SK-N-MC (cell line): ENCODE measurements around the gene HEG1.
"Not testable (repeated sequence)": the region's sequence is repeated elsewhere in the genome, so short reads cannot be mapped to it uniquely, and the experiment has no call there.

ENCODE experiments used
- DNase-seq: peaks from one replicate; pipeline ENCODE4 v3.0.0-alpha.2; 2011; ENCODE audit warnings: low read depth, low spot score
- H3K27ac ChIP-seq: fragments of 200-600 bp; sonication (generic); 2 replicates; pipeline ENCODE4 v1.5.1; 2016; ENCODE audit warnings: mixed run types
- H3K36me3 ChIP-seq: fragments of 200-600 bp; sonication (generic); 2 replicates; pipeline ENCODE4 v1.6.1; 2017; ENCODE audit warnings: antibody characterized with exemption, low read length, mixed read lengths; ENCODE audit not compliant: insufficient read depth
- H3K4me3 ChIP-seq: fragments of 200-600 bp; sonication (generic); 2 replicates; pipeline ENCODE4 v1.5.1; 2016
- H3K9ac ChIP-seq: fragments of 200-600 bp; sonication (generic); 2 replicates; pipeline ENCODE4 v1.8.0; 2017; ENCODE audit warnings: mixed run types, mixed read lengths; ENCODE audit not compliant: insufficient read length
- H3K9me3 ChIP-seq: fragments of 200-600 bp; sonication (generic); 2 replicates; pipeline ENCODE4 v1.6.1; 2017; ENCODE audit warnings: low read depth, mild to moderate bottlenecking, antibody characterized with exemption, low read length, moderate library complexity, mixed read lengths
- EZH2 ChIP-seq: fragments of 200-600 bp; sonication (generic); IDR thresholded peaks from one replicate; pipeline ENCODE4 v1.6.1; 2017; ENCODE audit warnings: antibody characterized with exemption
- FOXP2 ChIP-seq: optimal IDR thresholded peaks from 2 replicates; pipeline ENCODE3; 2011; ENCODE audit warnings: mild to moderate bottlenecking, moderate library complexity; ENCODE audit not compliant: insufficient read depth; ENCODE audit errors: extremely low read length, control extremely low read depth
- POLR2AphosphoS5 ChIP-seq: IDR thresholded peaks from 2 replicates; pipeline ENCODE4 v1.6.1; 2012; ENCODE audit warnings: mild to moderate bottlenecking, low read depth, low read length, borderline replicate concordance

The HEG1 gene

GRCh38 chr3:125085166-125085565, 29.4 kb upstream of the HEG1 start:
- Histone ChIP-seq H3K27ac (no peak overlapping the region), H3K36me3 (no peaks in the 10 kb centered on the region), H3K9ac (no peak overlapping the region), H3K4me3 (no peak overlapping the region), H3K9me3 (no peaks in the 10 kb centered on the region)
- DNase-seq = no peak
- no peak for TF ChIP-seq POLR2AphosphoS5
- no peak for TF ChIP-seq EZH2
- no peak for TF ChIP-seq FOXP2

- Histone ChIP-seq H3K27ac (no peak overlapping the region), H3K9ac (no peak overlapping the region), H3K36me3 (no peaks in the 10 kb centered on the region), H3K4me3 (no peak overlapping the region), H3K9me3 (no peaks in the 10 kb centered on the region)
- DNase-seq = no peak
- TF ChIP-seq POLR2AphosphoS5 (no peak), EZH2 (no peak), FOXP2 (no peak)
These were observed 28.0 kb upstream of the HEG1 start for GRCh38 chr3:125083776-125084175.

- H3K4me3 ChIP-seq, H3K9me3 ChIP-seq, H3K27ac ChIP-seq, DNase-seq, H3K9ac ChIP-seq, H3K36me3 ChIP-seq: not testable (repeated sequence)
These were observed 26.5 kb upstream of the HEG1 start for GRCh38 chr3:125082339-125082738.

DNA sequence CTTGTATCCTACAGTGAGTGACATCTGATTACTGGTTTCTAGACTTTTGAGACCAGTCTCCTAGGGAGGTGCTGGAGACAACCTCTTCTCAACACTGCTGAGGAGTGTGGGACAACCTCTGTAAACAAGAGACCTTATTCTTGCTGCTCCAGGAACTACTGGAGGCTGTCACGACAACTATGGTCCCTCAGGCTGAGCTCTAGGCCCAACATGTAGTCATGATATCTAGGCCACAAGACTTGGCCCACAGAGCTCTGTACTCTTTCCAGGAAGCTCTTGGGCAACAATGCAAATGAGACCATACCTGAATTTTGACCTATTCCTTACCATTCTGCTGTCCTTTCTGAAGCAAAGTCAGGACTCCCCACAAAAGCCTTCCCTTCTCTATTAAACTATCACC, 24.3 kb upstream of the HEG1 start:
- no peak for TF ChIP-seq POLR2AphosphoS5
- no peak for TF ChIP-seq FOXP2
- TF ChIP-seq EZH2 = no peak
- Histone ChIP-seq H3K9me3 (no peaks in the 10 kb centered on the region), H3K36me3 (no peaks in the 10 kb centered on the region), H3K4me3 (no peak overlapping the region), H3K9ac (no peak overlapping the region), H3K27ac (no peak overlapping the region)
- DNase-seq = no peak

- TF ChIP-seq POLR2AphosphoS5 (no peak), EZH2 (no peak), FOXP2 (no peak)
- Histone ChIP-seq H3K27ac (no peak overlapping the region), H3K4me3 (no peak overlapping the region), H3K9me3 (no peaks in the 10 kb centered on the region), H3K9ac (no peak overlapping the region), H3K36me3 (no peaks in the 10 kb centered on the region)
- no peak for DNase-seq
These were observed 23.9 kb upstream of the HEG1 start for GRCh38 chr3:125079675-125080045.

DNA sequence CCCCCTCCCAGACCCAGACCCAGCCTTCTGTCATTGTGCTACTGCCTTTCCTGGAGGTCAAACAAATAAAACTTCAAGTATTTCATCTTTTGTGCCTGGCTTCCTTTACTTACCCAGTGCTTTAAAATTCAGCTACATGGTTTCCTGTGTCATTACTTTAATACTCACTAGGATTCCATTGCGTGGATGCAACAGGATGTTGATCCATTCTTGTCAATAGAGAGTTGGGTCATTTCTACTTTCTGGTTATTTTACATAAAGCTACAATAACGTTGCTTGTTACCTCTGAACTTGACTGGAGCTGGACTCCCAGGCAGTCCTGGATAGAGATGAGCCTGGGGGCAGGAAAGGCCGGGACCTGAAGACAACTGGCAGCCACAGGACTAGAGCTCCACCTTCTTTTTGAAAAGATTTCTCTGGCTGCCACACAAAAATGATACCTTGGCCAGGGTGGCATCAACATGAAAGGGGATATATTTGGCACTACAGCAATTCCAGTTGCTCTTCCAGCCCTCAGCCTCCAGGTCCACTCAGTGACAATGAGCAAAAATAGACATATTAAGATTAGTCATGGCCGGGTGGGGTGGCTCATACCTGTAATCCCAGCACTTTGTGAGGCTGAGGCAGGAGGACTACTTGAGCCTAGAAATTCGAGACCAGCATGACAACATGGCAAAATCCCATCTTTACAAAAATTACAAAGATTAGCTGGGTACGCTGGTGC, 23.3 kb upstream of the HEG1 start:
- H3K9me3 ChIP-seq = no peaks in the 10 kb centered on the region
- DNase-seq = no peak
- no peak overlapping the region for H3K27ac ChIP-seq
- no peak overlapping the region for H3K4me3 ChIP-seq
- no peaks in the 10 kb centered on the region for H3K36me3 ChIP-seq
- TF ChIP-seq FOXP2 (no peak), POLR2AphosphoS5 (no peak), EZH2 (no peak)
- H3K9ac ChIP-seq = no peak overlapping the region

DNA sequence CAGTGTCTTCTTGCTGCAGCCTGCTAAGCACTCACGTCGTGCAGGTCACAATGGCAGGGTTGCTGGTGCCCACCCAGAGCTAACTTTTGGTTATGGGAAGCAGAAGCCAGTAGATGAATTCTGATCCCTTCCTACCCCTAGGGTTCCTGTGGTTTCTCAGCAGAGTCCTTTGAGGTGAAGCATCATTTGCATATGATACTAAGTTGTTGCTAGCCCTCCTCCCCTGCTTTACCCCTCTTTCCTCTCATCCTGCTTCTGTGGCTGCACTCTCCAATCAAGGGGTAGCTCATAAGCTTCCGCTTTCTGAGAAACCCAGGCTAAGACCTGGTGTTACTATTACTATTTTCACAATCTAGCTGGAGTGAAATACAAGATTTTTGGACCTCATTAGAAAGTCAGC, 22.1 kb upstream of the HEG1 start:
- Histone ChIP-seq H3K9me3 (no peaks in the 10 kb centered on the region), H3K36me3 (no peaks in the 10 kb centered on the region), H3K9ac (no peak overlapping the region), H3K4me3 (no peak overlapping the region), H3K27ac (no peak overlapping the region)
- DNase-seq = no peak
- TF ChIP-seq EZH2 = no peak
- no peak for TF ChIP-seq FOXP2
- no peak for TF ChIP-seq POLR2AphosphoS5

- no peak for DNase-seq
- Histone ChIP-seq H3K4me3 (no peak overlapping the region), H3K36me3 (no peaks in the 10 kb centered on the region), H3K9me3 (no peaks in the 10 kb centered on the region), H3K27ac (no peak overlapping the region), H3K9ac (no peak overlapping the region)
- TF ChIP-seq FOXP2 (no peak), POLR2AphosphoS5 (no peak), EZH2 (no peak)
These were observed 20.7 kb upstream of the HEG1 start for GRCh38 chr3:125076464-125076863.

DNA sequence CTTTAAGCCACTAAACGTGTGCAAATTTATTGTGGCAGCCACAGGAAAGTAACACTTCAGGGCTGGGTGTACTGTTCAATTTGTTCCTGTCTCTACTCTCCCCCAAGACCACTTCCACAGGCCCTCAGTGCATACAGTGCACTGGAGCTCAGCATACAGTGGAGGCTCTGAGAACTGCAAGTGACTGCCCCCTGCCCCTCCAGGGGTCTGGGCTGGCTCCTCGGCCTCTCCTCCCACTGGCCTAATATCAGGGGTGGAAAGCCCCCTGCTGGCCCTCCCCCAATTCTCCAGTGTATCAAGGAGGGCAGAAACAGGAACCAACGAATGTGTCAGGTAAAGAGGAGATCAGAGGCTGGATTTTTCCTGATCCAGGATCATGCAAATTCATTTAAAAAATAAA, 19.9 kb upstream of the HEG1 start:
- no peak for TF ChIP-seq EZH2
- no peak for TF ChIP-seq FOXP2
- TF ChIP-seq POLR2AphosphoS5 = no peak
- no peaks in the 10 kb centered on the region for H3K9me3 ChIP-seq
- no peak overlapping the region for H3K9ac ChIP-seq
- DNase-seq = no peak
- H3K36me3 ChIP-seq = no peaks in the 10 kb centered on the region
- no peak overlapping the region for H3K27ac ChIP-seq
- no peak overlapping the region for H3K4me3 ChIP-seq
